HG02884 (cell line): ENCODE measurements around the gene DPH2.

Source experiments
- ATAC-seq: cut with Tn5 transposase; IDR thresholded peaks from one replicate; pipeline ENCODE4 v1.9.1; 2021; ENCODE audit warnings: mild to moderate bottlenecking, moderate library complexity; ENCODE audit not compliant: unreplicated experiment

Gene DPH2

DNA sequence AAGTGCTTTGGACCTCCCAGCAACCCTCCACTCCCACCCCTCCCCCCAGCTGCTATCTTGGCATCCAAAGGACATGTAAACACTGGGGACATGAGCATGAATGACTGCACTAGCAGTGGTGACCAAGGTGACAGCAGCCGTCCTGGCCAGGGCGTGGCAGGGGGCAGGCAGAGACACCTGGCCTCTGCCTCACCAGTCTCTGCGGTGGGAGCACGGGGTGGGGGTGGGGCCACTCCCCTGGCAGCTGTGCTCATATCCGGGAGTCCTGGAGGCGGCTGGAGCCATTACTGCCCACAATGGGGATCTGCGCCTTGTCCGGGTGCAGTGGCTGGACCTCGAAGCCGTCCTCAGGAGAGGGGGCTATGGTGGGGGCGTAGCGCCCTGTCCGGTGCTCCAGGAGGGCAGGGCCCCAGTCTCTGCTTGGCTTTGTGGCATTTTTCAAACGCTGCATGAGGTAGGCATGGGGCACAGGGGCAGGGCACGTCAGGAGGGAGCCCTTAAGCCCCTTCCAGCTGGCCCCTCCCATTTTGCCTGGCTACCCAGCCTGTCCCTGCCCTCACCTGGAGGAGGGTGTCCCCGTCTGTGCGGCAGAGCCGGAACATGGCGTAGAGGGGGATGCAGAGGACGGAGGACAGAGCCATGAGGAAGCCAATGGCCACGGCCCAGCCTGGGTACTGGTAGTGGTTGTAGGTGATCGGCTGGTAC is 27.6 kb downstream of the DPH2 start:
- no peak for ATAC-seq

DNA sequence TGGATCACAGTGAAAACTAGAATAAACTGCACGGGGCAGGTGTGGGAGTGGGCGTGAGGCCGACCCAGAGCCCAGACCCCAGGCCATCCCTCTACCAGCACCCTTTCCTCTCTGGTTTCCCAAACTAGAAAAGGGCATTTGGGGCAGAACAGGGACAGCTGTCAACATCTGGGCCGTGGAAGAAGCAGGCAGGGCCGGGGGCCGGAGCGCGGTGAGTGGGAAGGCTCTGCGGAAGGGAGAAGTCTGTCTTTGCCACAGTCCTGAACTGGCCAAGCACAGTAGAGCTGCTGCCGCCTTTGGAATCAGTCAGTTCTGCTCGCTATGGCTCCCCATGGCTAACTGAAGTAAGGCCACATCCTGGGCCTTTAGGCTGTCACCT is 28.2 kb downstream of the DPH2 start:
- no peak for ATAC-seq

- no peak for ATAC-seq
Observed at GRCh38 chr1:43999455-43999854, 29.6 kb downstream of the DPH2 start.

- ATAC-seq, result no peak
Observed at GRCh38 chr1:44000122-44000665, 30.4 kb downstream of the DPH2 start.

- ATAC-seq, result no peak
Observed at GRCh38 chr1:44002165-44002564, 32.4 kb downstream of the DPH2 start.

DNA sequence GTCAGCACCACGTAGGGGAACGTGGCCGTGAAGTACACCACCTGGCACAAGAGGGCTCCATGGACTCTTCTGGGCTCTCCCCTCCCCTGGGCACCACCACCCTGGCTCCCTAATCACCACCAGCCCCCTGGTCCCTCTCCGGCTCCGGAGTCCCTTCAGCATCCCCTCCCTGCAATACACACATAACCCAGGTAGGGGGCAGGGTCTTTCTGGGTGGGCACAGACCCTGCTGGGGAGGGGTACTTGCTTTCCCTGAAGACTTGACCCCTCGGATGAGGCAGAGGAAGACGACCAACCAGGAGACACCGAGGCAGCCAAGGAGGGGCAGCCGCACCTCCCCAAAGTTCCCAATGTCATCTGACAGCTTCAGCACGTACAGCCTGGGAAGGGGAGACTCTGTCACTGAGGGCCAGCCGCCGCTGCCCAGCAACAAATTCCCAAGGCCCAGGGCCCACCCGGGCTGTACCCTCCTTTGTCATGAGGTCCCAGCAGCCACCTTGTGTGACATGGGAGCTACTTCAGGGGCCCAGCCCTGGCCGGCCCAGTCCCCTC is 32.9 kb downstream of the DPH2 start:
- no peak for ATAC-seq

- no peak for ATAC-seq
Observed at GRCh38 chr1:44008259-44008658, 38.4 kb downstream of the DPH2 start.

DNA sequence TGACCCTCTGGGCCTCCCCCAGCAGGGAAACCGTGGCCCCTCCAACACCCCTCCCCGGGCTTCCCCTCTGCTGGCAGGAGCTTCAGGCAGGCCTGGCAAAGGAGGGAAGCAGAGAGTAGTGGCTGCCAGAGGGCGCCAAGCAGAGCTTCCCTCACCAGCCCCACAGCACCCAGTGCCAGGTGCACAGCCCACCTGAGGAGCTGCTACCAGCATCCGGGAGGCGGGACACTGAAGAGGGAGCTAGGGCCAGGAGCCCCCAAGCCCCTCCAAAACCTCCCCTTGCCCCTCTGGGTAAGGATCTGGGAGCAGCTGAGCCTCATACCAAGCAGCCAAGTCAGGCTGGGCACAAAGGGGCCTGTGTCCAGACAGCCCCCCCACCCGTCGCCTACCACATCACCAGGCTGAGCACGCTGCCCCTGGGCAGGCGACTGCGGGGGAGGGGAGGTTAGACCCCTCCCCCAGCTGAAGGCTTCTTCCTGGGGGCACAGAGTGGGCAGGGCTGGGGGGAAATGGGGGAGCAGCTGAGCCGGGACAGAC is 41.2 kb downstream of the DPH2 start:
- ATAC-seq, result no peak

- no peak for ATAC-seq
Observed at GRCh38 chr1:44012404-44012803, 42.6 kb downstream of the DPH2 start.

DNA sequence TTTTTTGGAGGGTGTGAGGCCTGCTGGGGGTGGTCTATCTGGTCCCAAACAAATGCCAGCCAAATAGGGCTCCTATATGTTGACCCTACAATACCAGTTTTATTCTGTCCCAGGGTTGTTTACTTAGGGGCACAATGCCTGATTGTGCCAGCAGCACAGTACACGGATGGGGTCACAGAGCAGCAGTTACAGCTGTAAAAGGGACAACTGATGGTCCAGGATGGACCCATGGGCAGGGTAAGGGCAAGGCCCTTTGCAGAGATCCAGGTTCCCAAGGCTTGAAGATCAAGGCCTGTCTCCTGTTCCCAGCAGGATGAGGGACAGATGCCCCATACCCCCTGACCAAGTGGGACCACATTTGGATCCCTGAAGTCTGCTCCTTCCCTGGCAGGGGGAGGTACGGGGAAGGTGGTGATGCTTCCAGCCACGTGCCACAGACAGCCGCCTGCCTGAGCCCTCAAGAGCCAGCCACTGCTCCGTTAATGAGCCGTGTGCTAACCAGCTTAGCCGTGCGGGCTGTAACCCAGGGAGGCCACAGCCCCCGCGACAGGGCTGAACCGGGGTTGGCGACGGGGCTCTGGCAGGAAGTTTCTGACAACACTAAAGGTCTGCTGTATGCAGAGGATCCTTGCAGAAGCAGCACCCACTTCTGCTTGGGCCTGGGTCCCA is 43.3 kb downstream of the DPH2 start:
- no peak for ATAC-seq

DNA sequence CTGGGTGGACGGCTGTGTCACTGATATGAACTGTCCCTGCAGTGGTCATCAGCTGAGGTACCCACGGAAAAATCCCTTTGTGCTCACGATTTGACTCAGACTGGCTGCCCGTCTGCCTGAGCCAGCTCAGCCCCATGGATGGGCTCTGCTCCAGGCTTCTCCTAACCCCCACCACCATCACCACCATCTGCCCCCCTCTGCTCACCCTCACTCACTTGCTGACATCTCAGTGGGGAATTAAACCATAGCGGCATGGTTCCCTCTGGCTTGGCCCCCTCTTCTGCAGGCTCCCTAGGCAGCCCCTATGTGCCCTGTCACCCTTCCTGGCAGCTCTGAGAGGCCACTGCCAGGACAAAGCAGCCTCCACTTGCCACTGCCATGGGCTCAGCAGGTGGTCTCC is 44.1 kb downstream of the DPH2 start:
- ATAC-seq, result no peak

- ATAC-seq, result no peak
Observed at GRCh38 chr1:44014365-44015104, 44.7 kb downstream of the DPH2 start.

DNA sequence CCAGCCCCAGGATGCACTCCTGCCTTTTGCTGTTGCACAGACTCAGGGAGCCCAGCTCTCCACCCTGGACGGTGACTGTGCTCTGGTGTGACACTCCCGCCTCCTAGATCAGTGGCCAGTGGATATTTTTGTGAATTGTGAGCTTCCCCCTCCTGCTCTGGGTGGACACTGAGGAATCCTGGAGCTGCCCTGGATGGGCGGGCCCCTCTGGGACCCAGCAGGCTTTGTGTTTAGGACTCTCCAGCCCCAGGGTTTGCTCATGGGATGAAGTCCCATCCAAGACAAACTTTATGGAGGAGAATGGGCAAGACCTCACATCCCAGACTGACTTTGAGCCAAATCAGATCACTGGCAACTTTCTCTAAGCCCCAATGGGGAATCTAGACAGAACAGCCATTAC is 45.4 kb downstream of the DPH2 start:
- ATAC-seq, result no peak

DNA sequence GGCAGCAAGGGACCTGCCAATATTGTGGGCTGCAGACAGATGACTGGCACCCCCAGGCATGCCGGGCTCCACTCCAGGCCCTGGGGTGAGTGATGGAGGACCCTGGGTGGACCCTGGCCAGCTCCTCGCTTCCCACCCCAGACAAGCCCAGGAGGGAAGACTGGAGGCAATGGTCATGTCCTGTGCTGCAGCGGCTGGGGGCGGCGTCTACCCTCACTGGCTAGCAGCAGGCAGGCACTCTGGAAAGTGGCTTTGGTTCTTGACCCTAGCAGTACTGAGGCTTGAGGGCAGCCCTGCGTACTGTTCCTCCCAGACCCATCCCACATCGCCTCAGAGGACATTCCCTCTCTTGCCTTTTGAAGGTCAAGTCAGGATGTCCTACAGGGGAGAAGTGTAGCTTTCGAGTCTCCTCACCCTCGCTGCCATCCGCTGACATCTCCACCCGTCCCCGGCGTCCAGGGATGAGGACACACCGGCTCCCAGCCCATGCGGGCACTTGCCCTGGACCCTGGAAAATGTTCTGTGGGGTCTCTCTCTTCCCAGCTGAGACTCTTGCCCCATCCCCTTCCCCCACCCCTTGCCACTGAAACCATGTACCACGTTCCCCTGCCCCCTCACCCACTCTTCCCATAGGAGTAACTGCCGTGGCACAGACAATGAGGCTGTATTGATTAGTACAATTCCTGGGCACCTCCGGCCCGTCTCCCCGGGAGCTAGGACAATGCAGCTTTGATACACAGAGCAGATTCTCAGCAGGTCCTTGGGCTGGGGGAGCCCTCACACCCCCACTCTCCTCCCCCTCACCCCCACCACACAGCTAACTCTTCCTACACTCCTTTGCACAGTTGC is 46.5 kb downstream of the DPH2 start:
- ATAC-seq, result no peak

DNA sequence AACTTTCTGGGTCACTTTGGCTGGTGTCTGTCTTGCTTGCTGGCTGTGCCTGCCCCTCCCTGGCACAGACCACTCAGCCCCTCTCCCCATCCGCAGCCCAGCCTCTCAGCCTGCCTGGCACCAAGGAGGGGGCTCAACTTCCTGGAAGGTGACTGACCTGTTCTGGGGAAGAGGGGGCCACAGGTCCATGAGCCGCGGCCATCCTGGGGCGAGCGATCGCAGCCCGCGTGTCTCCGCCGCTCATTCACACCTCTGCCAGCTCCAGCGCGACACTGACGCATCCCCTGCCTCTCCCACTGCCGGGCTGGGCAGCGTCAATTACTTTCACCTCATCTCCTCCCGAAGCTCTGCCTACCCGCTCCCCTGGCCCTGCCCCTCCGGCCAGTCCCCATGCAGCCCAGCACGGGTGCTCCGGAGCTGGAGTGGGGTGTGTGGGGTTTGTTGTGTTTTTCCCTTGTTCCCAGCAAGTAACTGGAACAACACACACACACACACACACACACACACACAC is 47.1 kb downstream of the DPH2 start:
- no peak for ATAC-seq

DNA sequence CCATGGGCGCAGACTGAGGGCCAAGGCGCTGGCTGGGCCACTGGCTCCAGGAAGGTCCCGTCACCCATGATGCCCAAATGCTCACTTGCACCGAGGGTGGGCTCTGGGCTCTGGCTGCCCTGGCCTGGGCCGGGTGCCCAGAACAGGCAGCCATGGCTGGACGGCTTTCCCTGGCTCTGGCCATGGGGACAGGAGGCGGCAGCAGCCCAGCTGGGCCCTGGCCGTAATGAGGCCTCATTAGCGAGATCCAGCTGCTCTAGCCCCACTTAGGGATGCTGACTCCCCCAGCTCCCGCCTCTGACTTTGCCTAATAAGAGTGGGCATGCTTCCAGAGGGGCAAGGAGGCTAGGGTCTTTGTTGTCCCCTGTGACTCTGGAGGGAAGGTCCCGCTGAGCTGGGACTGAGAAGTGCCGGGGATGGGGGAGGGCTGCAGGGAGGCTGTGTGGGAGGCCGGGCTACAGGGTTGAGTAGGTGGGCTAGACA is 49.7 kb downstream of the DPH2 start:
- ATAC-seq, result no peak

GRCh38 chr1:44020464-44020863 is 50.7 kb downstream of the DPH2 start:
- no peak for ATAC-seq

DNA sequence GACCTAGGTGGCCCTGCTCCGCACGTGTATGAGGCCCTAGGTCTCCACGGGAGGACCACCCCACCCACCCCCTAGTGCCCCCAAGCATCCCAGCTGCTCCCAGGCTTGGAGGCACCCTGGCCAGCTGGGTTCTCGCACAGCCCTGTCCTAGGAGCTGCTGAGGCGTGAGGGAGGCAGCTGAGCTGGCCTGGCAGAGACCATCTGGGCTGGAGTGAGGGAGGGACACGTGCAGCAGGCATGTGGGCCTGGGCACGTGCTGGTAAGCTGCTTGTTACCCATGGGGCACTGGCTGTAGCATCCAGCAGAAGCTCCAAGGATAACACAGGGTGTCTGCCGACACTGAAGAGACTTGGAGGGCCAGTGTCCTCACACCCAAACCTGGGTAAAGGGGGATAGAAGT is 51.3 kb downstream of the DPH2 start:
- ATAC-seq, result no peak

GRCh38 chr1:44021581-44022321 is 51.9 kb downstream of the DPH2 start:
- no peak for ATAC-seq
